GM18858 (cell line): ENCODE measurements around the gene TOMT.

ENCODE experiments used
- ATAC-seq: cut with Tn5 transposase; IDR thresholded peaks from one replicate; pipeline ENCODE4 v1.9.1; 2021; ENCODE audit not compliant: unreplicated experiment

Gene TOMT

GRCh38 chr11:72085621-72086351, 19.9 kb upstream of the TOMT start:
- ATAC-seq = no peak

DNA sequence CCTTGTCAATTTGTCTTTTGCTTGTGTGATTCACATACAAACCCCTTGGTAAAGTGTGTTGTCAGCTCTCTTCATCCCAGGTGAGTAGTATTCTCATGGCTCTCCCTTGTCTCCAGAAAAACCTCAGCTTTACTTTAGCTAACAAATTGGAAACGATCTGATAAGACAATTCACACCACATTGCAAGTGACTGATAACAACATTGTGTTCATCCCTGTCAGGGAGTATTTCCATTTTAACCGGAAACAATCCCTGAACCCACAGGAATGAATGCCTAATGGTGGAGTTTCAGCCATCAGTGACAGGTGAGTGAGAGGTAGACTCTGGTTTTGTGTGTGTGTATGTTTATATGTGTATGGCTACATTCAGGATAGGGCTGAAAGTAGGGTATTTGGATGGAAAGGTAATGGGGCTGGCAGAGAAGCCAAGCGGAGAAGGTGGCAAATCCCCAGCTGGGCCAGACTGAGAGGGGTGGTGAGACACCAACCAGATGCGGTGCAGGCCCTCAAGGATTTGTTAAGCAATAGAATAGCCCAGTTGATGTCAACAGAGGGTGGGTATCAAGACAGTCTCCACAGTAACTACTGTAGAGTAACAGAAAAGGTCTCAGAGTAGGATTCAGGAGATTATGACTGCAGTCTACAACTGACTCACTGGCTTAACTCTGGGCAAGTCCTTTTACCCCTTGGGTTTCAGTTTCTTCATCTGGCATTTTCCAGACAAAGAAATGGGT, 17.5 kb upstream of the TOMT start:
- no peak for ATAC-seq

DNA sequence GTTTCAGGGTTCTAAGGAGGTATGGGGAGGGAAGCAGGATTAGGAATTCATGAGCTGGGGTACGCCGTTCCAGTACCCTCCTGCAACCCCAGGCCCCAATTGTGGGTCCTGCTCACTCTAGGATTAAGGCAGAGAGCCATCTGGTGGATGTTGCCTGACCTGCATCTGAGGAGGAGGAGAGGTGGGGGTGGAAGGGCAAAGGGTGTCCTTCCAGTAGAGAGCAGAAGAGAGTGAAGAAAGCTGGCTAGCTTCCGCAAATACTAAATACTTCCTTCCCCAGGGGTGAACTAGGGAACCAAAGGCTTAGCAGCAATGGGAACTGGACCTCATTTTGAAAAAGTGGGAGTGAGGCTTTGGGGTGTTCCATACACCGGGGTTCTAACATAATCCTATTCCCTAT, 14.4 kb upstream of the TOMT start:
- no peak for ATAC-seq

GRCh38 chr11:72098741-72099140, 7.0 kb upstream of the TOMT start:
- no peak for ATAC-seq

DNA sequence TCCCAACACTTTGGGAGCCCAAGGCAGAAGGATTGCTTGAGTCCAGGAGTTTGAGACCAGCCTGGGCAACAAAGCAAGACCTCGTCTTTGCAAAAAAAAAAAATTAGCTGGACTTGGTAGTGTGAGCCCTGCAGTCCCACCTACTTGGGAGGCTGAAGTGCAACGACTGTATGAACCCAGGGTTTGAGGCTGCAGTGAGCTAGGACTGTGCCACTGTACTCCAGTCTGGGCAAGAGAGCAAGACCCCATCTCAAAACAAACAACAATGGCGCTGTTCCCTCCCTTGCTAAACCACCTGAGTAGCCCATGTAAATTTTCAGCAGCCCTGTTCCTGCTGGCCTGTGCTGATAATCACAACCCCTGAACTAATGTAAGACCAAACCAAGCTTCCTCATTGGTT, 5.7 kb upstream of the TOMT start:
- ATAC-seq = no peak

GRCh38 chr11:72100462-72100861, 5.3 kb upstream of the TOMT start:
- ATAC-seq = no peak

GRCh38 chr11:72102162-72102561, 3.6 kb upstream of the TOMT start:
- no peak for ATAC-seq

DNA sequence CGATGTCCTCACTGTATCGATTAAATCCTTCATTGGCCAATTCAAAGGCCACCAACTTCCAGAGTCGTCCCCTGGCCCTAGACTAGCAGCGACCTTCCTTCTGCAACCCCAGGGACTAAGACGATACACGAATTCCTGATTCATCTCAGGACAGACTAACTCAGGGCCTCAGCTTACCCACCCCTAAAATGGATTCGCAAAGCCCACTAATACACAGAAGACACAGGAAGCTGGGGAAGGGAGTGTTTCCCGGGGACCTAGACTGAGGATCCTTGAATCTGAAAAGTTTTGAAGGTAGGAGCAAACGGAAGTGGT, 3.1 kb upstream of the TOMT start:
- no peak for ATAC-seq

DNA sequence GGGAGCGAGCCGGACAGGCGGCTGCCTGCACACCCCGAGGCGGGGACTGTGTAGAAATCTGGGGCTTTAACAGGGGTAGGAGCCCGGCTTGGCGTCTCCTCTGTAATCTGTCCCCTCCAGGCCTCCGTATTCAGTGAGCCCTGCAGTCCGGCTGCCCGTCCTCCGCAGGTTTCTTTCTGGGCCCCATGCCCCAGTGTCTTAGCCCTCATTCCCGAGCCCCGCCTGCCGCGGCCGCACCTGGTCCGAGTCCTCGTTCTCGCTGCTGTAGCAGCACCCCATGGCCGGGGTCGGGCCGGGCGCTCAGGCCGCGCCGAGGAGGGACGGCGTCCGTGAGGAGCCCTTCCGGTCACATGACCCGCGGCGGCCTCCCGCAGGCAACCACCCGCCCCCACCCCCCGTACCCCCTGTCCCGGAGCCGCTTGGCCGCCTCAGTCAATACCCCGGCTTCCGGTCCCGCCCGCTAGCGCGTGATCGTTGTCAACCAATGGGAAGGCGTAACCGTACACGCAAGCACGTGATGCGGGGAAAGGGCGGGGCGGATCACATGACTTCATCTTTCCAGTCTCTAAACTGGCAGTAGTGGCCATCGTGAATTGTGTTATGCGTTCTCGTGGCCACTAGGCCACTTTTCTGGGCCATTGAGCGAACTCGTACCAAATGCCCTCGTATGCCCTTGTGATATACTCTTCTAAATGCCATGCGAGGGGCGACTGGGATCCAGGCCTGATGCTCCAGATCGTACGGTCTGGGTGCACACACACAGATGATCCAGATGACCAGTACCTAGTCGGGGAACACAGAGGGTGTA, 2.6 kb upstream of the TOMT start, which contains the start of gene LAMTOR1:
Gene LAMTOR1 (minus strand): TSS at position 352 of the 808 bp plus-strand sequence. CDS start 73 bp downstream, at position 279.
- ATAC-seq = no peak

DNA sequence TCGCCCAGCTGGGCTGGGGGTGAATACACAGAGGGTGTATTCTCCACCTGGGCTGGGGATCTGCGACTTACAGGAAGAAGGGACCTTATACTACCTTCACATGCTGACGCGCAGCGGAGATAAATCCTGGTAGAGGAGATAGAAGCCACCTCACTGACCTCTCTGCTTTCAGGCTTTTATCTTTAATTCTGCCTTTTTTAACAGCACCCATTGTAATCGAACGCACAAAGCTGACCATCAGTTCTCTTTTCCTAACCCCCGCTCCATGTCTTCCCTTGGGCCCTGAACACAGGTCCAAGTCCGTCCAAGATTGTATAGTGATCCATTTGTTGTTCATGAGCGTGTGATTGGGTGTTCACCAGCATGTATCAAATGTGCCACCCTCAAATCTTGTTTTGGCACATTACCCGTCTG, 2.0 kb upstream of the TOMT start:
- no peak for ATAC-seq

GRCh38 chr11:72111300-72112142, 5.8 kb downstream of the TOMT start:
- no peak for ATAC-seq

GRCh38 chr11:72112143-72112977, 6.6 kb downstream of the TOMT start, which contains the start of gene ANAPC15:
Gene ANAPC15 (minus strand): TSS chr11:72112695. CDS start chr11:72111276, 1,419 bp downstream.
- ATAC-seq = peak; percentile 71

- no peak for ATAC-seq
Measured at GRCh38 chr11:72112978-72113808, 7.5 kb downstream of the TOMT start.

- no peak for ATAC-seq
Measured at GRCh38 chr11:72114570-72114969, 8.8 kb downstream of the TOMT start.

GRCh38 chr11:72116019-72116755, 10.5 kb downstream of the TOMT start:
- no peak for ATAC-seq

DNA sequence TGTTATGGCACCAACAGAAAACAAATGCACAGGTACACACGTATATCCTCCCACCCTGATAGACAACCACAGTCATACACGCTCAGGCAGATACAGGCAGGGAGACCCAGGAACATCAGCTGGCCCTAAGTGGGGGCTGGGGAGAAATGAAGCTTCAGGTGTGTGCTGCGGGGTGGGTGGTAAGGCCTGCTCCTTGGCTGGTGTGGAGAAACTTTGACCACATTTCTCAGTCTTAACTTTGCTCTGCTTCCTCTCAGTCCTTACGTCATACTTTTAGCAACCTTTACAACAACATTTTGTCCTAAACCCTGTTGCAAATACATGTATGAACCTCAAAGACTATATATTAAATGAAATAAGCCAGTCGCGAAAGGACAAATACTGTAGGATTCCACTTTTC, 13.5 kb downstream of the TOMT start:
- ATAC-seq = no peak

DNA sequence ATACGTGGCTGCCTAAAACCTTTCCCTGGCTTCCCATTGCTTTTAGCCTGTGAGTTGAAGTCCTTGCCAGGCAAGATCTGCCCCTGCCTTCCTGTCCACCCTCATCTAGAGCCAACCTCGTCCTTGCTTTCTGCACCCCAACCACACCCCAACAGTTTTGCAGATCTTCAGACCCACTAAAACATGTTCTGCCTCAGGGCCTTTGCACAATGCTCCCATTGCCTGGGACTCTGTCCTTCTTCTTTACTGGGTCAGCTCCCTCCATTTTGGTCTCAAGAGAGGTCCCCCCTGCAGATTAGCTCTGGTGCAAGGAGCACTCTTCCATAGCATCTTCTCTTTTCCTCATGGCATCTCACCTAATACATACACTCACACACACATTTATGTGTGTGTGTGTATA, 15.2 kb downstream of the TOMT start:
- no peak for ATAC-seq

DNA sequence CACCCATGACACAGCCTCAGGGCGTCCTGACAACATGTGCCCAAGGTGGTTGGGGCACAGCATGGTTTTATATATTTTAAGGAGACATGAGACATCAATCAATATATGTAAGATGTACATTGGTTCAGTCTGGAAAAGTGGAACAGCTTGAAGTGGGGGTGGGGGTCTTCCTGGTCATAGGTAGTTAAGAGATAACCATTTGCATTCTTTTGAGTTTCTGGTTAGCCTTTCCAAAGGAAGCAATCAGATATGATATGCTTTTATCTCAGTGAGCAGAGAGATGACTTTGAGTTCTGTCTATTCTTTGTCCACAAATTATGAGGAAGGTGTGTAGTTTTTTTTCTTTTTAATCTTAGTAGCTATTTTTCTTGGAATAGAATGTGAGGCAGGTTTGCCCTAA, 16.9 kb downstream of the TOMT start:
- no peak for ATAC-seq
